Measurements from ENCODE around the gene LIPI.
"Not testable (repeated sequence)": the region's sequence is repeated elsewhere in the genome, so short reads cannot be mapped to it uniquely, and the experiment has no call there.

Gene LIPI

GRCh38 chr21:14116080-14116481 lies 94.7 kb downstream of the LIPI start:
- no peak for DNase-seq

DNA sequence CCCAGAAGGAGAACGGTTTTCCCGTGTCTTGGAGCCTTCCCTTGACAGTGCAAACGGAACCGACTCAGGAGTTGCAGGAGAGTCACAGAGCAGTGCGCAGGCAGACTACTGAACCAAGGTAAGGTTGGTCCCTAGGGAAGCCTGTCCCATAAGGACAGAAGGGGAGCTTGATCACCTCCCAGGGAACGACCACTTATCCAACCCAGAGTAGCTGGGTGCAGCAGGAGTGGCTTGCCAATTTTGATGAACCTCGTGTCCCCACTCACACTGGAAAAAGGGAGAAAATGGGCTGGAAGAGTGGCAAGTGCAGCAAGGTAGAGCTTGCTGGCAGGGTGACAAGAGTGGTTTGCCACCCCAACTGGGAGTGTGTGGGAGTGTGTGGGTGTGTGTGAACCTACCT lies 95.1 kb downstream of the LIPI start:
- DNase-seq = no peak

GRCh38 chr21:14114251-14114650 lies 96.5 kb downstream of the LIPI start:
- no peak for DNase-seq

DNA sequence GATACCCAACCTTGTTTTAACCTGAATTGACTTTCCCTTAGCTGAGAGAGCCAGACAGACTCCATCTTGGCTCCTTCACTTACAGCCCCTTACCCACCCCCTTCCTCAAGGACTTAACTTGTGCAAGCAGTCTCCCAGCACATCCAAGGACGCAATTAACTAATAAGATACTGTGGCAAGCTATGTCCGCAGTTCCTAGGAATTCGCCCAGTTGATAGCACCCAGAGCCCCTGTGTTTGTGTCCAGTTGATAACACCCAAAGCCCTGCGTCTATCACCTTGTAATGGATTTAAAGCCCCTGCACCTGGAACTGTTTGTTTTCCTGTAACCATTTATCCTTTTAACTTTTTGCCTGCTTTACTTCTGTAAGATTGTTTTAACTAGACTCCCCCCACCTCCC lies 106.2 kb downstream of the LIPI start:
- DNase-seq = not testable (repeated sequence)

DNA sequence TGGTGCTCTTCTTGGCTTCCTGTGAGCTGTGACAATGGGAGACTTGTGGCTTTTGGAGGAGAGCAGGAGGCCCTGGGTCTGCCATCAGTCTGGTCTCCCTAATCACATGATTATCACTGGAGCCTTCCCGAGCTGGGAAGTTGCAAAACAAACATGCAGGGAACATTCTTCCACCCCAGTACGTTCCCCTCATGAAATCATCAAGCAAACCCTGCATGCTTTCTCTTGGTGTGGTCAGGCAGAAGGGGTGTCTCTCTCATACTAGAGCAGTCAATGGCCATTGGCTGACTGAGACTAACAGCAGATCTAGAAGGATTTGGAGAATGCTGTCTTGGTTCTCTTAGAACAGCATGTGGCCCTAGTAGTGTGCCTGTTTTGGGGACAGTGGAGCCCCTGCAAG lies 111.2 kb downstream of the LIPI start:
- DNase-seq = no peak

- DNase-seq = no peak
These were observed 112.8 kb downstream of the LIPI start for GRCh38 chr21:14097881-14098499.

GRCh38 chr21:14096577-14096976 lies 114.2 kb downstream of the LIPI start:
- DNase-seq = no peak

DNA sequence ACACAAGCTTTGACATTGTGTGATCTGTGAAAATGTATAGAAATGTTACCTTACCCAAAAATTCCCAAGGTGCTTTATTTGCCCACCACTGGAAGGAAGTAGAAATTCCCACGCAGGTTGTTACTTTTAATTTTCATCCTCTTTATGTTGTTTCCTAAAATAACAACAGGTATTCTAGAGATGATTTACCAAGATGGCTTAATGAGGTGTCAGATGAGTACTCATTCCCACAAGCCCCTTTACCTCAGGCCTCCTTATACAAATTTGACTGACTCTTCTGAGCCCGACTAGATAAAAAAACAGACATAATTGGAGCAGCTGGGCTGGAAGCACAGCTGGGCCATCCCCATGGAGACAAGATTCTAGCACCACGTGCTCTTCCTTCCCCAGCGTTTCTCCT lies 114.6 kb downstream of the LIPI start:
- no peak for DNase-seq

- no peak for DNase-seq
These were observed 115.7 kb downstream of the LIPI start for GRCh38 chr21:14095056-14095455.

GRCh38 chr21:14092834-14093560 lies 117.8 kb downstream of the LIPI start:
- no peak for DNase-seq

DNA sequence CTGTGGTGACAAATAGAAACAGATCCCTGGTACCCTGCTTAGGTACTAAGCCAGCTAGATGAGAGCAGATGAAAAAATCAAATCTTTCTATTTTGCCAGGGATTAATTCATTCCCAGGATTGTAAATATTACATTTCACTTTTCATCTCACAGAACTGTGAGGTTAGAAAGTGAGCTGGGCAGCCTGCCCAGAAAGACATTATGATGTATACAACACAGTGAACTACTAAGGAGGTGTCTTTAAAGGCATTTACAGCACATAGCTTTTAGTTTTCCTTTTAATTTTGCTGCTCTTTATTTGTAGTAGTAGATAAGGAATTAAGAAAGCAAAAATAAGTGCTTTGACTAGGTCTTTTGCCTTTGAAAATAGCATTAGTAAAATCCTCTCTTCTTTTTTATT lies 120.6 kb downstream of the LIPI start:
- not testable (repeated sequence) for DNase-seq

GRCh38 chr21:14088391-14088790 lies 122.4 kb downstream of the LIPI start:
- DNase-seq = no peak

GRCh38 chr21:14086553-14086952 lies 124.2 kb downstream of the LIPI start:
- DNase-seq = no peak

- no peak for DNase-seq
These were observed 126.1 kb downstream of the LIPI start for GRCh38 chr21:14084701-14085100.

GRCh38 chr21:14084068-14084501 lies 126.7 kb downstream of the LIPI start:
- no peak for DNase-seq

GRCh38 chr21:14080764-14081096 lies 130.0 kb downstream of the LIPI start:
- no peak for DNase-seq

DNA sequence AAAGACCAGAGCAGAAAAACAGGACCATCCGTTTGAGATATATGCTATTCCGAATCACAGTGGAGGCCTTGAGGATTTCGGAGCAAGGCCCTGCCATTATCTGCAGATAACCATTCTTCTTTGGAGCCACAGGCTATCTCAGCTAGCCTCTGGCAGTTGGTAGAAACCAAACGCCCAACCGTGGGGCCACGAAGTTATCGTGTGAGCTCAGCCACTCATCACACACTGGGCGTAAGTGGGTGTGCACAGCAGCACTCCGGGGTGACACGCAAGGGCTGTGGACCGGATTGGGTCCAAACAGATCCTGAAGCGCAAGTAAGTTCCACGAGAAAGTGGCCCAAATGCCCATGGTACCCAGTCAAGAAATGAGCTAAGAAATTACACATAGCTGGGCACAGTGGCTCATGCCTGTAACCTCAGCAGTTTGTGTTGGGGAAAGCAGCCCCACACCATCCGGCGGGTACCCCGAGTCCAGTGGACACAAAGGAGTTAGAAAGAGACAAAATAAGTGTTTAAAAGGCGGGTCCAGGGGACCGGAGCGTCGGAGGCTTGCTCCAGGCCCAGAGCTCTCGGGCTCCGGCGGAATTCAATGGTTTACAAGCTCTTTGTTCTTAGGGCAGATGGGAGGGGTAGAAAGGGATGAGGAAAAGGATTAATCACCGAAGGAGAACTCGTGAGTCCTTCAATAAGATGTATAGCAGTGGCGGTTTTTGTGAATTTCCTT lies 130.6 kb downstream of the LIPI start:
- no peak for DNase-seq

- no peak for DNase-seq
These were observed 131.9 kb downstream of the LIPI start for GRCh38 chr21:14078746-14079375.

- DNase-seq = no peak
These were observed 134.5 kb downstream of the LIPI start for GRCh38 chr21:14076143-14076806.

- no peak for DNase-seq
These were observed 135.2 kb downstream of the LIPI start for GRCh38 chr21:14075346-14076142.

DNA sequence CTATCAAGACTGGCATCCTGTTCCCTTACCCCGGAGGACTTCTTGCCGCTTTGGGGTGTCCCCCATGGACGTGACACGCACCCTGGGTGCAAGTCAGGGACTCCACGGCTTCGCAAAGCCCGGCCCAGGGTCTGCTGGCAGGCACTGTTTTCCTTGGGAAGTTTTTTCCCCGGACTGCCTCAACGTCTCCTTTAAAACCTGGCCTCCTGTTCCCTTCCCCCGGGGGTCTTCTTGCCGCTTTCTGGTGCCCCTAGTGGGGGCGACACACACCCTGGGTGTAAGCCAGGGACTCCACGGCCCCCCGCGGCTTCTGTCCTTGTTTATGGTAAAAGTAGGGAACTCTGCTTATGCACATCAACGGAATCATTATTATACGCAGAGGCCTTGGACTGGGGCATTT lies 136.6 kb downstream of the LIPI start:
- no peak for DNase-seq

GRCh38 chr21:14073615-14074014 lies 137.1 kb downstream of the LIPI start:
- no peak for DNase-seq

Measured in right kidney (tissue), 1 donor.